GM18861 (cell line): Measurements from ENCODE around the gene USP16.
"Not testable (repeated sequence)": the region's sequence is repeated elsewhere in the genome, so short reads cannot be mapped to it uniquely, and the experiment has no call there.

Experiments
- ATAC-seq: cut with Tn5 transposase; IDR thresholded peaks from one replicate; pipeline ENCODE4 v1.9.1; 2021; ENCODE audit not compliant: unreplicated experiment

The USP16 gene

DNA sequence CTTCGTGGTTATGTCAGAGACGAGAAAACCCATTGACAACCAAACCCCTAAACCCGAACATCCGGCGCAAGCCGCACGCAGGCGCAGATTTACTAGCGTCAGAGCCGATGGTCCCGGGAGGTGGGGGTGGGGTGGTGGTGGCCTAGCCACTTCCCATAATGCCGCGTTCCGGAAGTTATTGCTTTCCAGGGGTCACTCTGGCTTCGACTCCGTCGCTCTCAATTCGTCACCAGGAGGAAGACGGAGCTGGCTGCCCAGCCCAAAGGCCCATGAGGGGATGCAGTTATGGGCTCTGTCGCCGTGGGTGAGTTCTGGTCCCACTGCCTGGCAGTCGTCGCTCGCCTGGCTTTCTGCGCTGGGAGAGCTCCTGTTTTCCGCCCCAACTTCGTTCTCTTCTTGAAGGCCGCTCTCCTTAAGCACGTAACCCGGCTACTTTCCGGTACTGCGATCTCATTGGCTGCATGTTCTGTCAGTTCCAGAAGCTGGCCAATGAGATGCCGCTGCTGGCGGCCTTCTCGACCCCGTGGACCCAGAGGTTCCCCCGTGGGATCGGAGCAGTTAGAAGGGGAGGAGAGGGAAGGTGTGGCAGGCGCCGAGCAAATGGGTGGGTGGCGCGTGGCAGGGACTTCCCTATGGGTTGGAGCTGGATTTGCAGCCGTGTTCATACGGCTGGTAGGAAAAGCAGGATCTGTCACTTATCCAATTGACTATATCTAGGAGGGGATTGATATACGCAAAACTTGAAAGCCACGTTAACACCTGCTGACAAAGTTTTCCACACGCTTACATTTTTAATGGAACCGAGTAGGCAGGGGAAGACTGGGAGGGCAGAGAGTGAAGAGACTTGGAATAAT is at the start of gene USP16:
USP16 (plus strand) TSS at position 195 of the 854 bp plus-strand sequence. CDS start 3,246 bp downstream, outside the sequence.
- peak; percentile 95 for ATAC-seq

GRCh38 chr21:28975397-28975796 is 49.1 kb upstream of the USP16 start:
- no peak for ATAC-seq

DNA sequence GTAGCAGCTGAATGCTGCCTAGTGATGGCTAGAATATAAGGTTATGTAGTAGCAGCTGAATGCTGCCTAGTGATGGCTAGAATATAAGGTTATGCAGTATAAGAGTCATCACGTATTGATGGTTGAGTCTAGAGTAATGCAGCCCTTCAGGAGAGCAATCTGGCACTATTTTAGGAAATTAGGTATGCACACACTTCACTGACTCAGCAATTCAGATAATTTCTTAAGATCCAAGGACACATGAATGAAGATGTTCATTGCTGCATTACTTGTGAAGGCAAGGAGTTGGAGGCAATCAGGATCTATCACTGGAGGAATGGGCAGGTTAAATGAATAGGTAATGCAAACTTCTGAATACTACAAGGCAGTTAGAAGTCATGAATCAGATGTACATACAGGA is 45.4 kb upstream of the USP16 start:
- ATAC-seq: no peak

GRCh38 chr21:28982637-28983036 is 41.8 kb upstream of the USP16 start:
- no peak for ATAC-seq

GRCh38 chr21:28986677-28987076 is 37.8 kb upstream of the USP16 start:
- no peak for ATAC-seq

DNA sequence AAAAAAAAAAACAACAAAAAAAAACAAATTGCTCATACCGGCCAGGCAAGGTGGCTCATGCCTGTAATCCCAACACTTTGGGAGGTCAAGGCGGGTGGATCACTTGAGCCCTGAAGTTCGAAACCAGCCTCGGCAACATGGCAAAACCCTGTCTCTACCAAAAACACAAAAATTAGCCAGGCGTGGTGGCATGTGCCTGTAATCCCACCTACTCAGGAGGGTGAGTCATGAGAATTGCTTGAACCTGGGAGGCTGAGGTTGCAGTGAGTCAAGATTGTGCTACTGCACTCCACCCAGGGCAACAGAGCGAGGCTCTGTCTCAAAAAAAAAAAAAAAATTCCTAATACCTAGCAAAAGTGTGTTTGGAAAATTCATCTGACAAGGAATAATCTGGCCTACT is 36.3 kb upstream of the USP16 start:
- not testable (repeated sequence) for ATAC-seq

GRCh38 chr21:28991861-28992525 is 32.5 kb upstream of the USP16 start:
- ATAC-seq: no peak

GRCh38 chr21:28992526-28993292 is 31.8 kb upstream of the USP16 start, which contains the start of gene LTN1:
Gene LTN1 (minus strand): TSS chr21:28992877. CDS start chr21:28992805, 72 bp downstream.
- ATAC-seq: peak; percentile 96

DNA sequence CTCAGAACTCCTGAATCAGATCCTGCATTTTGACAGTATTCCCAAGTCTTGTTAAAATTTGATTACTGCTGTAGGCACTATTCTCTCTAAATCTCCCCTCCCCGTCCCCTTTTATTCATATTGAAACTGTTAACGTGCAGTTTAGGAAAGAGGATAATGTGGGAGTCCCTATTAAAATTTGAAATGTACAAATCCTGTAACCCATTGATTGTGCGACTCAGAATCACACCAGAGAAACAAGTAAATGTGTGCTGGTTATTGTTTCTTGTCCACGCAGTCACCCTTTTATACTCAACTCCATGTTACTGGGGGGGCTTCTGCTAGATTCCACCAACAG is 31.2 kb upstream of the USP16 start:
- ATAC-seq: no peak

DNA sequence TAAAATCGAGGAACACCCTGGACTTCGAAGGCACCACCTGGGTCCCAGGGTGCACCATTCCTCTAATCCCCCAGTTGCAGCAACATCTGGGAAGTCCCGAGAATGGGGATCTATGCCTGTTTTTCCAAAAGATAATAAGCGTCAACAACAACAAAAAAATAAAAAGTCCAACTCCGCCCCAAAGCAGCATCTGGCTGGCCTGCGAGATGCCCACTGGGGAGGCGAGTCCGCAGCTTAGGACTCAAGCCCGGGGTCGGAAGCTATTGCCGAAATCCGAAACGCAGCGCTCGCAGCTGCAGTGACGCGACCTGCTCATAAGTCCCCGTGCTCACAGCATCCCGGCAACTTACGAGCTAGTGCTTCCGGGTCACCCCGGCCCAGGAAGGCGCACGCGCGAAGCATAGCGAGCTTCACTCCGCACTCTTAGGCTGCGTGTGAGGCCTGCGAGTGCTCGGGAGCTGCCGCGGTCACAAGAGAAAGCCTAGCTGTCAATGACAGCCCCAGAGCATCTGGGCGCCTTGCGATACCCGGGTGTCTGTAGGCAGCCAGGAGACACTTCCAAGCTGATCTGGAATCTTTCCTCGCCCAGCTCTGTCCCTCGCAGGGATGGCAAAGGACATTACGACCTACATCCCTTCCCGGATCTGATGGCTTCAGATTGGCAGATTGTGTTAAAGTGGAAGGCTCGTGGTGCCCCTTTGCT is 21.9 kb upstream of the USP16 start:
- ATAC-seq: peak; percentile 99

DNA sequence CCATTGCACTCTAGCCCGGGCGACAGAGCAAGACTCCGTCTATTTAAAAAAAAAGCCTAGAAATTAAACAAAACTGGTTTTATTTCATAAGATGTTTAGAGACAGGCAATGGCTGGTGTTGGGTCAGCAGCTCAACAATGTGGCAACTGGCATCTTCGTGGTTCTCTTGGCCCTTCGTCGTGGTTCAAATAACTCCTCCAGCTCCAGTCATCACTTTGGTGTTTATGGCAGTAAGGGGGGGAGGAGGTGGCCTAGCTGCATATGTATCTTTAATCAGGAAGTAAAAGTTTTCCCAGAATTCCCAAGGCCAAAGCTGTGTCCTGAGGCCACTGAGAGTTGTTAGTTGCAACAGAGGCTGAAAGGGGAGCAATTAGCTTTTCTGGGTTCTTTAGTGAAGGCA is 18.8 kb upstream of the USP16 start:
- ATAC-seq: no peak

GRCh38 chr21:29007135-29007534 is 17.3 kb upstream of the USP16 start:
- no peak for ATAC-seq

DNA sequence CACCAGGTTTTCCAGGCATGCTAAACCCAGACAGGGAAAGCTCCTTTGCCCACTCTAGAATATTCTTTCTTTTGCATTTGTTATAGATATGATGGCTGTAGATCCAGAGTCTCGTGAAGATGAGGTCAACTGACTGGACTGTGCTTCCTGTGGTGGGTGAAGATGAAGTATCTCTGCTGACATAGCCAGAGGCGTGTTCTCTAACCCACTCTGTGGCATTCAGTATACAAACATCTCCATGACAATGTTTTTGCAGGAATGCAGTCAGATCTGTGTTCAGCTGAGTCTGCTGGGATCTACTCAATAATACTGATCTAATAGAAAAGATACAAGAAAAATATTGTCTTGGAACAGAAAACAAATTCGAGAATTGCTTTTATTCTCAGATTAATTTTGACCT is 16.7 kb upstream of the USP16 start:
- no peak for ATAC-seq

GRCh38 chr21:29008367-29008766 is 16.1 kb upstream of the USP16 start:
- no peak for ATAC-seq

GRCh38 chr21:29011236-29011635 is 13.2 kb upstream of the USP16 start:
- ATAC-seq: not testable (repeated sequence)

- ATAC-seq: no peak
Observed at GRCh38 chr21:29017639-29018237, 6.7 kb upstream of the USP16 start.

GRCh38 chr21:29018540-29018939 is 5.9 kb upstream of the USP16 start:
- no peak for ATAC-seq

DNA sequence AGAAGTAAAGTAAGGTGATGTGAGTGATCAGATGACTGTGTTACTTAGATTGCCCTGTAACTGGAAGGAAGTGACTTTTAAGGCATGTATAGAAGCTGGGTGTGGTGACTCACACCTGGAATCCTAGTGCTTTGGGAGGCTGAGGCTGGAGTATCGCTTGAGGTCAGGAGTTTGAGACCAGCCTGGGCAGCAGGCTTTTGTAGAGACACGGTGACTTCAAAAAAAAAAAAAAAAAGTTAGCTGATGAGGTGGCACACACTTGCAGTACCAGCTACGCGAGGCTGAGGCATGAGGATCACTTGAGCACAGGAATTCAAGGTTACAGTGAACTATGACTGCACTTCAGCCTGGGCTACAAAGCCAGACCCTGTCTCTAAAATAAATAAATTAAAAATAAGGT is 2.3 kb upstream of the USP16 start:
- ATAC-seq: no peak

- ATAC-seq: no peak
Observed at GRCh38 chr21:29025328-29025713, 853 bp downstream of the USP16 start.

GRCh38 chr21:29029524-29029923 is 5.1 kb downstream of the USP16 start:
- ATAC-seq: no peak

DNA sequence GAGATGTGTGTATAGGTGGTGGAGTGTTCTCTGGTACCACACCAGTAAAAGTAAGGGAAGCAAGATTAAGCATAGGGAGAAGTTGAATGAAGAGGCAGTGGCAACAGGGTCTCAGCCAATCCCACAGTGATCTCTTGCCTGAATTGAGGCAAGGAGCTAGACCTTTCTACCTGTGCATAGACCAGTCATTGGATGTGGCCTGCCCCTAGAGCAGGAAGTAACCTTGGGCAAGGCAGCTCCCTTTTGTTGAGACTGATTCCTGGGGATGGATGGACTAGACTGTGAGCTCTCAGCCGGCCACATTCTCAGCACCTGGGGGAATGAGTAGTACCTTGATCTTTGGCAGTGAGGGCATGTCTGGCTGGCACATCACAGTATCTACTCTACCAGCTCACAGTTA is 6.4 kb downstream of the USP16 start:
- ATAC-seq: no peak
